HepG2 (cell line): ENCODE measurements around the gene LY6G5B. TPM values are rescaled to one million over a fixed set of nuclear protein-coding genes. Genes with fewer than 3 reads are reported as not detected.

Experiments
- ATAC-seq: fragments of 200-7000 bp; cut with Tn5 transposase; 3 replicates; pipeline ENCODE4 v1.9.1; 2020; ENCODE audit warnings: mild to moderate bottlenecking, moderate library complexity
- BruUV-seq: library from RNA; stranded (reverse); fragments of 400-500 nt; replicated peaks from 2 replicates; lab custom pipeline; 2021; lab: Mats Ljungman, UMichigan
- CTCF ChIA-PET: fragments of 300-600 bp; formaldehyde crosslinking; extraction: SDS; loops from one replicate; lab custom pipeline; 2021; ENCODE audit warnings: low total read pairs, inconsistent platforms, low intra/inter-chr PET ratio; lab: Yijun Ruan, JAX
- POLR2A ChIA-PET: fragments of 350-600 bp; sonication (Branson Sonifier 250); formaldehyde crosslinking; loops from one replicate; lab custom pipeline; 2020; ENCODE audit warnings: antibody characterized with exemption, inconsistent platforms; lab: Yijun Ruan, JAX
- DNase-seq: peaks from one replicate; pipeline ENCODE4 v3.0.0-alpha.2; 2015; ENCODE audit warnings: low spot score
- FAIRE-seq: peaks from 3 replicates; lab custom pipeline; 2011; peaks lifted over from hg19 to GRCh38; lab: Jason Lieb, UNC
- H2AFZ ChIP-seq: one replicate; pipeline ENCODE4 v1.6.1; 2011; ENCODE audit warnings: low read length, inconsistent platforms
- H3K27ac ChIP-seq: fragments of 300-600 bp; 3 replicates; pipeline ENCODE4 v1.8.0; 2011; ENCODE audit warnings: mixed run types, mild to moderate bottlenecking, mixed read lengths, low read length, inconsistent platforms; ENCODE audit not compliant: insufficient read depth; ENCODE audit errors: extremely low read length
- H3K27me3 ChIP-seq, 2 experiments: fragments of 200-600 bp in 1 of 2; 2 replicates in 1 of 2; 3 replicates in 1 of 2; pipeline versions ENCODE4 v1.6.0 to v1.8.0; 2011; ENCODE audit warnings: low read length in 2 of 2, mild to moderate bottlenecking in 2 of 2, moderate library complexity in 2 of 2, inconsistent platforms in 1 of 2; ENCODE audit not compliant: insufficient read depth in 2 of 2, control insufficient read depth in 1 of 2
- H3K36me3 ChIP-seq, 2 experiments: fragments of 200-600 bp in 1 of 2; replicated peaks in 1 of 2; 2 replicates in 1 of 2; 3 replicates in 1 of 2; pipeline versions ENCODE4 v1.5.1 to v1.8.0; 2011; ENCODE audit warnings: low read length in 2 of 2, inconsistent platforms in 1 of 2; ENCODE audit not compliant: insufficient read depth in 2 of 2, control insufficient read depth in 1 of 2
- H3K4me1 ChIP-seq: 2 replicates; pipeline ENCODE4 v1.5.1; 2012; ENCODE audit warnings: low read length, inconsistent platforms; ENCODE audit not compliant: insufficient read depth
- H3K4me2 ChIP-seq: 2 replicates; pipeline ENCODE4 v1.6.0; 2011; ENCODE audit warnings: low read depth, low read length, inconsistent platforms
- H3K4me3 ChIP-seq, 3 experiments: fragments of 200-600 bp in 1 of 3; sonication (generic), shearing (Covaris generic) in 1 of 3; replicated peaks in 1 of 3; 2 replicates each; pipeline ENCODE4 v1.5.1; 2011 to 2016; ENCODE audit warnings: low read length in 3 of 3, inconsistent platforms in 2 of 3, low read depth in 2 of 3, mild to moderate bottlenecking in 2 of 3, control low read depth in 1 of 3, mixed read lengths in 1 of 3; ENCODE audit not compliant: insufficient read depth in 1 of 3
- H3K79me2 ChIP-seq: one replicate; pipeline ENCODE4 v1.6.1; 2011; ENCODE audit warnings: low read length, inconsistent platforms; ENCODE audit not compliant: insufficient read depth
- H3K9ac ChIP-seq: 2 replicates; pipeline ENCODE4 v1.6.0; 2011; ENCODE audit warnings: mild to moderate bottlenecking, low read depth, low read length, inconsistent platforms; ENCODE audit not compliant: insufficient read depth
- H3K9me3 ChIP-seq: 2 replicates; pipeline ENCODE4 v1.5.1; 2012; ENCODE audit warnings: mild to moderate bottlenecking, low read length
- H4K20me1 ChIP-seq: 2 replicates; pipeline ENCODE4 v1.6.0; 2011; ENCODE audit warnings: inconsistent platforms, mild to moderate bottlenecking, low read length, moderate library complexity; ENCODE audit not compliant: insufficient read depth
- CENPX ChIP-seq: sonication (generic); formaldehyde crosslinking; IDR thresholded peaks from 2 replicates; pipeline ENCODE4 v1.9.0; 2021; ENCODE audit warnings: mild to moderate bottlenecking, missing genetic modification reagents, moderate library complexity
- CREB3 ChIP-seq: sonication (generic); formaldehyde crosslinking; IDR thresholded peaks from 2 replicates; pipeline ENCODE4 v1.5.0; 2020; ENCODE audit warnings: missing genetic modification reagents
- GPBP1L1 ChIP-seq: sonication (generic); formaldehyde crosslinking; IDR thresholded peaks from 2 replicates; pipeline ENCODE4 v1.5.0; 2020; ENCODE audit warnings: mild to moderate bottlenecking, missing genetic modification reagents
- HNRNPH1 ChIP-seq: fragments of 200-400 bp; formaldehyde crosslinking; optimal IDR thresholded peaks from 2 replicates; pipeline ENCODE3; 2017; ENCODE audit warnings: mild to moderate bottlenecking, low read depth, low read length
- KLF13 ChIP-seq: sonication (generic); formaldehyde crosslinking; IDR thresholded peaks from 2 replicates; pipeline ENCODE4 v1.4.0; 2020; ENCODE audit warnings: mild to moderate bottlenecking, missing genetic modification reagents
- MIER2 ChIP-seq: IDR thresholded peaks from 2 replicates; pipeline ENCODE4 v1.6.1; 2016; ENCODE audit warnings: missing biosample characterization, missing genetic modification reagents
- MTF1 ChIP-seq: sonication (generic); formaldehyde crosslinking; IDR thresholded peaks from 2 replicates; pipeline ENCODE4 v1.5.0; 2020; ENCODE audit warnings: missing genetic modification reagents
- MXD3 ChIP-seq: IDR thresholded peaks from 2 replicates; pipeline ENCODE4 v1.6.1; 2016; ENCODE audit warnings: mild to moderate bottlenecking, missing biosample characterization, missing genetic modification reagents
- MXD4 ChIP-seq: IDR thresholded peaks from 2 replicates; pipeline ENCODE4 v1.6.1; 2016; ENCODE audit warnings: mild to moderate bottlenecking, missing biosample characterization, missing genetic modification reagents
- PHF5A ChIP-seq: IDR thresholded peaks from one replicate; pipeline ENCODE4 v1.6.1; 2018; ENCODE audit warnings: low read depth, missing genetic modification reagents; ENCODE audit not compliant: unreplicated experiment
- POLR2A ChIP-seq, 2 experiments: IDR thresholded peaks; 2 replicates each; pipeline ENCODE4 v1.6.1; 2011; ENCODE audit warnings: low read depth in 2 of 2, low read length in 2 of 2, mild to moderate bottlenecking in 1 of 2, moderate library complexity in 1 of 2; ENCODE audit not compliant: insufficient read depth in 1 of 2
- PTBP1 ChIP-seq: fragments of 200-400 bp; formaldehyde crosslinking; IDR thresholded peaks from 2 replicates; pipeline ENCODE4 v1.6.1; 2018; ENCODE audit warnings: low read length, low read depth; ENCODE audit not compliant: poor library complexity, severe bottlenecking
- SAP130 ChIP-seq: IDR thresholded peaks from 2 replicates; pipeline ENCODE4 v1.6.1; 2016; ENCODE audit warnings: low read depth
- SIX4 ChIP-seq: sonication (generic); formaldehyde crosslinking; IDR thresholded peaks from 2 replicates; pipeline ENCODE4 v1.4.0; 2020; ENCODE audit warnings: missing genetic modification reagents
- SMARCC2 ChIP-seq: fragments of 450-650 bp; IDR thresholded peaks from 2 replicates; pipeline ENCODE4 v1.6.1; 2017; ENCODE audit warnings: antibody characterized with exemption, mild to moderate bottlenecking
- TOE1 ChIP-seq: sonication (generic); formaldehyde crosslinking; IDR thresholded peaks from 2 replicates; pipeline ENCODE4 v1.4.0; 2020; ENCODE audit warnings: mild to moderate bottlenecking, missing genetic modification reagents
- ZFYVE20 ChIP-seq: sonication (generic); formaldehyde crosslinking; IDR thresholded peaks from 2 replicates; pipeline ENCODE4 v1.8.0; 2023; ENCODE audit warnings: low read depth, mild to moderate bottlenecking, moderate library complexity, missing genetic modification reagents, borderline replicate concordance
- ZNF24 ChIP-seq: fragments of 450-650 bp; IDR thresholded peaks from 2 replicates; pipeline ENCODE4 v1.6.1; 2017; ENCODE audit warnings: antibody characterized with exemption, mild to moderate bottlenecking
- ZNF317 ChIP-seq: sonication (generic); formaldehyde crosslinking; IDR thresholded peaks from 2 replicates; pipeline ENCODE4 v1.5.0; 2020; ENCODE audit warnings: mild to moderate bottlenecking, missing genetic modification reagents
- ZNF362 ChIP-seq: sonication (generic); formaldehyde crosslinking; IDR thresholded peaks from 2 replicates; pipeline ENCODE4 v1.4.0; 2020; ENCODE audit warnings: missing genetic modification reagents, mild to moderate bottlenecking, borderline replicate concordance
- ZNF543 ChIP-seq: sonication (generic); formaldehyde crosslinking; IDR thresholded peaks from 2 replicates; pipeline ENCODE4 v1.4.0; 2020; ENCODE audit warnings: mild to moderate bottlenecking, missing genetic modification reagents
- ZNF652 ChIP-seq: IDR thresholded peaks from 2 replicates; pipeline ENCODE4 v1.6.1; 2016; ENCODE audit warnings: low read depth, borderline replicate concordance
- WGBS: methylation state at CpG from one replicate; pipeline ENCODE4 v1.1.6; 2017; ENCODE audit warnings: low lambda C conversion rate; 5-methylcytosine and 5-hydroxymethylcytosine counted together
- in situ Hi-C: cut with HindIII; loops from 2 replicates; pipeline ENCODE4 v1.10.0; 2017; ENCODE audit warnings: low pct_unique_long_range_greater_than_20kb; ENCODE audit not compliant: extremely low pct_ligation_motif_present
- intact Hi-C: fragments of 100-400 bp; cut with micrococcal nuclease; formaldehyde crosslinking; loops from one replicate; pipeline ENCODE4 v1.10.0; 2022; ENCODE audit not compliant: unreplicated experiment
- polyA plus RNA-seq, 8 experiments: library from polyadenylated mRNA; depleted of rRNA in 3 of 8; stranded (reverse) in 7 of 8; unstranded in 1 of 8; fragments of >200 nt; fragmentation: Illumina TruSeq in 4 of 8; extraction: Trizol in 4 of 8; gene quantifications; 2 replicates each; pipeline versions ENCODE4 v1.2.1 to v1.2.3, GENCODE V29; 2011 to 2016; ENCODE audit warnings: low read depth in 4 of 8, missing spikeins in 1 of 8, mixed read lengths in 1 of 8; ENCODE audit not compliant: insufficient read depth in 1 of 8
- total RNA-seq, 5 experiments: library from RNA; depleted of rRNA; stranded (reverse); fragments of >200 nt; fragmentation: Illumina TruSeq; extraction: Trizol; gene quantifications; 2 replicates each; pipeline ENCODE4 v1.2.3, GENCODE V29; 2016; ENCODE audit warnings: low read depth in 1 of 5

The LY6G5B gene
- total and polyA plus RNA-seq, 2 of the 13 experiments (the other 11 are each of a cell fraction or from before 2014, with no cell fraction given), result 7.8 to 15.7 TPM

GRCh38 chr6:31663126-31663960, 6.4 kb upstream of the LY6G5B start:
- peak overlapping the region; percentile 99 for H3K27ac ChIP-seq
- DNase-seq (no peak), ATAC-seq (no peak), FAIRE-seq (no peak)
- peak overlapping the region; percentile 69 to 98 (median 71) for H3K4me3 ChIP-seq
- no peaks in the 10 kb centered on the region; a peak in 1 of 5 replicates for H3K27me3 ChIP-seq
- CTCF ChIA-PET, result no interaction called here
- intact Hi-C loops, result no loop called here
- BruUV-seq, result no TSS peak
- in situ Hi-C loops, result no loop called here
- H3K4me1 ChIP-seq, result peaks cover 77% of the 10 kb centered on the region
- no peaks in the 10 kb centered on the region for H3K9me3 ChIP-seq
- peaks cover 66% of the 10 kb centered on the region for H3K79me2 ChIP-seq
- POLR2A ChIA-PET, result interaction anchor here (0.7 to 7.4 kb wide), 18 partner anchors 8 to 266 kb away, joined by 3 to 438 read pairs (median 4); partner anchors contain the start of genes ABHD16A, APOM, BAG6 and CLIC1
- H3K4me2 ChIP-seq, result peak overlapping the region; percentile 94
- peak overlapping the region; percentile 98 for H3K9ac ChIP-seq
- peaks cover 9 to 25% of the 10 kb centered on the region in 2 experiments for H3K36me3 ChIP-seq
- WGBS, result 93% methylated on average over 9 of the region's 9 CpGs
- H4K20me1 ChIP-seq, result peaks cover 12% of the 10 kb centered on the region; the same call in 1 of the 2 replicates
- no peak overlapping the region for H2AFZ ChIP-seq
- TF ChIP-seq MXD4 (CRISPR knock-in tag) (0 out of 2 replicates have a peak, but pooled peaks have one; percentile 1), ZNF652 (CRISPR knock-in tag) (peak; percentile 75; the same call in 1 of the 2 replicates), ZNF543 (CRISPR knock-in tag) (no peak), HNRNPH1 (no peak), POLR2A (IDR thresholded peaks at IDR 0.05; ENCODE audit: insufficient read depth in 1 of 2, low read depth in 2 of 2, low read length in 2 of 2) (peak in 1 of 2 experiments; percentile 3; a peak in 1 of 4 replicates), SIX4 (no peak), CREB3 (0 out of 2 replicates have a peak, but pooled peaks have one; percentile 41), ZNF317 (CRISPR knock-in tag) (no peak), SMARCC2 (no peak), PHF5A (CRISPR knock-in tag) (peak; percentile 14), ZFYVE20 (no peak), KLF13 (CRISPR knock-in tag) (no peak), ZNF362 (peak; percentile 67), PTBP1 (no peak), MIER2 (CRISPR knock-in tag) (no peak), SAP130 (no peak), MXD3 (CRISPR knock-in tag) (no peak), MTF1 (no peak), CENPX (CRISPR knock-in tag) (no peak), TOE1 (CRISPR knock-in tag) (no peak), ZNF24 (no peak), GPBP1L1 (CRISPR knock-in tag) (no peak)
